H1 (cell line): Measurements from ENCODE around the gene BRIX1. TPM values are rescaled to one million over a fixed set of nuclear protein-coding genes. Genes with fewer than 3 reads are reported as not detected.

Experiments
- CTCF ChIA-PET: fragments of 300-600 bp; sonication (Branson Sonifier 250); formaldehyde crosslinking; loops from one replicate; lab custom pipeline; 2021; ENCODE audit not compliant: partially characterized antibody; lab: Charles Lee
- POLR2A ChIA-PET: fragments of 300-600 bp; sonication (Branson Sonifier 250); formaldehyde crosslinking; loops from one replicate; lab custom pipeline; 2021; ENCODE audit warnings: inconsistent platforms; ENCODE audit not compliant: partially characterized antibody; lab: Charles Lee
- DNase-seq, 2 experiments: peaks; one replicate each; pipeline versions ENCODE4 v3.0.0 to v3.0.0-alpha.2; 2010 to 2022; ENCODE audit warnings: low spot score in 2 of 2, low read depth in 1 of 2, mixed read lengths in 1 of 2
- FAIRE-seq: peaks from 2 replicates; lab custom pipeline; 2011; peaks lifted over from hg19 to GRCh38; lab: Jason Lieb, UNC
- H2AFZ ChIP-seq: 2 replicates; pipeline ENCODE4 v1.8.1; 2012; ENCODE audit warnings: low read length, inconsistent platforms
- H2AK5ac ChIP-seq: 2 replicates; pipeline ENCODE4 v1.6.1; 2013; ENCODE audit warnings: low read depth, low read length
- H2BK120ac ChIP-seq: replicated peaks from 2 replicates; pipeline ENCODE3; 2013; ENCODE audit warnings: low read depth, low read length, inconsistent platforms
- H2BK12ac ChIP-seq: 2 replicates; pipeline ENCODE4 v1.6.1; 2013; ENCODE audit warnings: low read depth, low read length
- H2BK15ac ChIP-seq: 2 replicates; pipeline ENCODE4 v1.6.1; 2013; ENCODE audit warnings: low read length
- H2BK20ac ChIP-seq: 2 replicates; pipeline ENCODE4 v1.6.1; 2013; ENCODE audit warnings: low read length
- H2BK5ac ChIP-seq: 2 replicates; pipeline ENCODE4 v1.6.1; 2013; ENCODE audit warnings: low read depth, low read length
- H3K14ac ChIP-seq: 2 replicates; pipeline ENCODE4 v1.6.1; 2013; ENCODE audit warnings: inconsistent platforms; ENCODE audit not compliant: insufficient read length
- H3K18ac ChIP-seq: 2 replicates; pipeline ENCODE4 v1.6.1; 2013; ENCODE audit warnings: low read length; ENCODE audit errors: extremely low read depth
- H3K23ac ChIP-seq: 2 replicates; pipeline ENCODE4 v1.6.1; 2013; ENCODE audit warnings: inconsistent platforms; ENCODE audit not compliant: insufficient read length
- H3K23me2 ChIP-seq: 2 replicates; pipeline ENCODE4 v1.6.1; 2013; ENCODE audit warnings: low read depth, low read length
- H3K27ac ChIP-seq: 2 replicates; pipeline ENCODE4 v1.6.1; 2011; ENCODE audit warnings: low read depth, low read length, inconsistent platforms
- H3K27me3 ChIP-seq, 4 experiments: replicated peaks in 1 of 4; 1 replicate in 1 of 4; 2 replicates in 3 of 4; pipeline versions ENCODE4 v1.6.1 to v1.8.1; 2011 to 2013; ENCODE audit warnings: low read length in 3 of 4, mild to moderate bottlenecking in 3 of 4, inconsistent platforms in 2 of 4, mixed read lengths in 2 of 4, moderate library complexity in 1 of 4; ENCODE audit not compliant: control insufficient read depth in 3 of 4, insufficient read depth in 3 of 4; ENCODE audit errors: extremely low read depth in 1 of 4
- H3K36me3 ChIP-seq, 4 experiments: 2 replicates each; pipeline versions ENCODE4 v1.6.1 to v1.8.1; 2011 to 2013; ENCODE audit warnings: mild to moderate bottlenecking in 4 of 4, low read length in 3 of 4, moderate library complexity in 2 of 4, control low read depth in 1 of 4, inconsistent platforms in 1 of 4; ENCODE audit not compliant: insufficient read depth in 4 of 4, control insufficient read depth in 2 of 4
- H3K4ac ChIP-seq: replicated peaks from 2 replicates; pipeline ENCODE3; 2013; ENCODE audit warnings: low read length, low read depth, mixed read lengths, inconsistent platforms; ENCODE audit not compliant: insufficient read length
- H3K4me1 ChIP-seq, 4 experiments: replicated peaks in 1 of 4; 1 replicate in 1 of 4; 2 replicates in 3 of 4; pipeline versions ENCODE4 v1.6.1 to v1.8.1; 2011 to 2013; ENCODE audit warnings: low read length in 3 of 4, inconsistent platforms in 2 of 4, mixed read lengths in 1 of 4; ENCODE audit not compliant: insufficient read depth in 4 of 4, control insufficient read depth in 3 of 4
- H3K4me2 ChIP-seq, 2 experiments: 2 replicates each; pipeline versions ENCODE4 v1.6.1 to v1.8.1; 2011 to 2013; ENCODE audit warnings: low read depth in 2 of 2, low read length in 2 of 2, control low read depth in 1 of 2, inconsistent platforms in 1 of 2, mild to moderate bottlenecking in 1 of 2; ENCODE audit not compliant: insufficient read depth in 1 of 2
- H3K4me3 ChIP-seq, 4 experiments: fragments of 200-600, 300-600 bp in 1 of 4; sonication (generic), shearing (Covaris generic), sonication (Bioruptor Twin) in 1 of 4; 2 replicates each; pipeline versions ENCODE4 v1.5.1 to v1.8.1; 2011 to 2016; ENCODE audit warnings: low read length in 4 of 4, low read depth in 3 of 4, control low read depth in 2 of 4, inconsistent platforms in 2 of 4, mild to moderate bottlenecking in 2 of 4, mixed read lengths in 1 of 4, moderate library complexity in 1 of 4; ENCODE audit not compliant: insufficient read depth in 2 of 4; ENCODE audit errors: extremely low read depth in 1 of 4
- H3K56ac ChIP-seq: replicated peaks from 2 replicates; pipeline ENCODE3; 2013; ENCODE audit warnings: low read depth, mild to moderate bottlenecking, mixed read lengths, low read length, inconsistent platforms; ENCODE audit not compliant: insufficient read length
- H3K79me1 ChIP-seq: 2 replicates; pipeline ENCODE4 v1.6.1; 2013; ENCODE audit warnings: low read depth, low read length, control low read depth
- H3K79me2 ChIP-seq, 2 experiments: 2 replicates each; pipeline versions ENCODE4 v1.6.1 to v1.8.1; 2012 to 2013; ENCODE audit warnings: low read length in 2 of 2, mild to moderate bottlenecking in 2 of 2, inconsistent platforms in 1 of 2; ENCODE audit not compliant: insufficient read depth in 2 of 2, control insufficient read depth in 1 of 2
- H3K9ac ChIP-seq, 4 experiments: replicated peaks in 1 of 4; 1 replicate in 1 of 4; 2 replicates in 3 of 4; pipeline versions ENCODE4 v1.6.1 to v1.8.1; 2011 to 2013; ENCODE audit warnings: low read depth in 3 of 4, low read length in 3 of 4, control low read depth in 2 of 4, mild to moderate bottlenecking in 2 of 4, moderate library complexity in 2 of 4, inconsistent platforms in 1 of 4; ENCODE audit errors: extremely low read depth in 1 of 4
- H3K9me3 ChIP-seq, 2 experiments: 2 replicates each; pipeline versions ENCODE4 v1.6.1 to v1.8.1; 2012 to 2013; ENCODE audit warnings: mild to moderate bottlenecking in 2 of 2, moderate library complexity in 2 of 2, control low read depth in 1 of 2, inconsistent platforms in 1 of 2, low read depth in 1 of 2, low read length in 1 of 2, mixed read lengths in 1 of 2; ENCODE audit not compliant: insufficient read depth in 2 of 2
- H4K20me1 ChIP-seq, 2 experiments: replicated peaks in 1 of 2; 2 replicates each; pipeline versions ENCODE3 to v1.8.1; 2011 to 2013; ENCODE audit warnings: inconsistent platforms in 2 of 2, low read length in 2 of 2, mild to moderate bottlenecking in 1 of 2; ENCODE audit not compliant: insufficient read depth in 2 of 2, control insufficient read depth in 1 of 2
- H4K5ac ChIP-seq: 2 replicates; pipeline ENCODE4 v1.6.1; 2013; ENCODE audit warnings: low read length, low read depth, mixed read lengths, inconsistent platforms; ENCODE audit not compliant: insufficient read length
- H4K8ac ChIP-seq: 2 replicates; pipeline ENCODE4 v1.8.0; 2013; ENCODE audit warnings: mild to moderate bottlenecking, moderate library complexity, low read length, inconsistent platforms; ENCODE audit not compliant: insufficient read depth; ENCODE audit errors: extremely low read depth
- H4K91ac ChIP-seq: replicated peaks from 2 replicates; pipeline ENCODE3; 2013; ENCODE audit warnings: low read length, mixed read lengths, inconsistent platforms; ENCODE audit not compliant: insufficient read length
- ASH2L ChIP-seq: fragments of 200-600, 300-600 bp; sonication (generic); IDR thresholded peaks from one replicate; pipeline ENCODE4 v1.7.1; 2017; ENCODE audit warnings: low read length
- BCL11A ChIP-seq, 2 experiments: IDR thresholded peaks; one replicate each; pipeline ENCODE4 v1.6.1; 2011; ENCODE audit warnings: low read depth in 2 of 2, low read length in 2 of 2, mild to moderate bottlenecking in 2 of 2
- KDM4A ChIP-seq: IDR thresholded peaks from one replicate; pipeline ENCODE4 v1.7.1; 2012; ENCODE audit warnings: low read depth, mild to moderate bottlenecking, moderate library complexity, low read length, inconsistent platforms; ENCODE audit not compliant: severe bottlenecking
- KDM5A ChIP-seq: fragments of 200-600 bp; IDR thresholded peaks from 2 replicates; pipeline ENCODE4 v1.7.1; 2012; ENCODE audit warnings: mild to moderate bottlenecking, low read length, inconsistent platforms, mixed read lengths
- NANOG ChIP-seq: IDR thresholded peaks from 2 replicates; pipeline ENCODE4 v1.6.1; 2011; ENCODE audit warnings: low read length, low read depth, mild to moderate bottlenecking, inconsistent platforms; ENCODE audit not compliant: insufficient read depth, poor library complexity, severe bottlenecking
- ZNF274 ChIP-seq: IDR thresholded peaks from 2 replicates; pipeline ENCODE4 v1.7.0; 2012; ENCODE audit warnings: low read length, borderline replicate concordance; ENCODE audit errors: extremely low read depth
- WGBS, 2 experiments: shearing (Covaris generic) in 1 of 2; methylation state at CpG; one replicate each; pipeline versions ENCODE4 v1.1.6 to v1.1.7; 2013 to 2015; ENCODE audit warnings: low lambda C conversion rate in 2 of 2, mixed read lengths in 2 of 2, inconsistent platforms in 1 of 2, low coverage in 1 of 2, missing lambda C conversion rate in 1 of 2; ENCODE audit not compliant: insufficient replicate concordance in 2 of 2, insufficient coverage in 1 of 2, insufficient read length in 1 of 2; ENCODE audit errors: extremely low coverage in 1 of 2, missing lambda C conversion rate in 1 of 2; 5-methylcytosine and 5-hydroxymethylcytosine counted together
- polyA plus RNA-seq, 7 experiments: library from polyadenylated mRNA; depleted of rRNA in 3 of 7; stranded (reverse) in 5 of 7; unstranded in 2 of 7; fragments of >200 nt in 5 of 7; fragments of 200-250 nt in 2 of 7; gene quantifications; 1 replicate in 5 of 7; 2 replicates in 1 of 7; 4 replicates in 1 of 7; pipeline versions ENCODE4 v1.2.1 to v1.2.3, GENCODE V29; 2011 to 2013; ENCODE audit warnings: missing spikeins in 2 of 7, mixed read lengths in 2 of 7
- total RNA-seq: library from RNA; stranded (reverse); fragmentation: NEBNext Ultra II Directional; extraction: Animal tissue kit (Norgen Biotek cat#: 25700); gene quantifications from 2 replicates; pipeline ENCODE4 v1.2.1, GENCODE V29; 2021
- TF ChIP-seq, protein P1 (sequence below): IDR thresholded peaks from 2 replicates; pipeline ENCODE4 v1.6.1; 2012; ENCODE audit warnings: inconsistent platforms

The BRIX1 gene
- total and polyA plus RNA-seq, 2 of the 8 experiments (the other 6 are each of a cell fraction or from before 2014, with no cell fraction given): 26.9 to 71.7 TPM

DNA sequence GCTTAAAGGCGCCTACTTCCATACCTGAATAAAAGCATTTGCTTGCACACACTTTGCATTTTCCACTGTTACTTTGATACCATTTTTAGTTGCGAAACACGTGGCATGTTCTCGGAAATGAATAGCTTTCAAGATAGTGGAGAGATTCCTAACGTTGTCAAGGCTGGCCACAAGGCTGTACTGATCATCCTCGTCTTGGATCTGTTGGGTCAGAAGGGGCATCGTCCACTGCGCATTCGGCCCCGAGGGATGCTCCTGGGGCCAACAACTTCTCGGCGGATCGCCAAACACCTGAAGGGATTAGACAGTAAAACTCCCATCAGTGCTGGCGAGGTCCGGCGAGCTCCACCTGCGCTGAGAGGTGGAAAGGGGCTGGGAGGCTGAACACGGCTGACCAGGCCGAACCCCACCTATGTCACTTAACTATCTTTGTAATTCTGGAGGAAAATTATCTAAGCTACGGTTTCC, 806 bp upstream of the BRIX1 start:
- H3K36me3 ChIP-seq: peaks cover 7 to 41% (median 21%) of the 10 kb centered on the region in 4 experiments
- peak overlapping the region; percentile 71; the same call in 1 of the 2 replicates for H2BK5ac ChIP-seq
- no peak overlapping the region for H3K14ac ChIP-seq
- no peak for FAIRE-seq
- H2BK12ac ChIP-seq: no peak overlapping the region
- H2BK20ac ChIP-seq: no peak overlapping the region
- H3K23me2 ChIP-seq: peaks cover 10% of the 10 kb centered on the region; the same call in 1 of the 2 replicates
- H3K4me2 ChIP-seq: peak overlapping the region; percentile 80 to 84
- 4% methylated on average over 20 of the region's 20 CpGs; no CpG with 5 or more reads in 1 of the 2 experiments for WGBS, 2 experiments
- H3K9me3 ChIP-seq: no peaks in the 10 kb centered on the region
- no peak overlapping the region for H3K18ac ChIP-seq
- H3K56ac ChIP-seq: no peak overlapping the region
- ChIA-PET CTCF (interaction anchor here (0.8 to 3.9 kb wide), 5 partner anchors 10 to 440 kb away, joined by 3 to 24 read pairs (median 8); no protein-coding TSS in a partner anchor), POLR2A (interaction anchor here (0.7 to 5.1 kb wide), 21 partner anchors 10 to 1374 kb away, joined by 3 to 52 read pairs (median 3); partner anchors contain the start of genes DNAJC21, RAI14 and TTC23L)
- H2BK15ac ChIP-seq: no peak overlapping the region
- H4K8ac ChIP-seq: peak overlapping the region; percentile 69; the same call in 1 of the 2 replicates
- H3K9ac ChIP-seq: peak overlapping the region in 3 of 4 experiments; percentile 90 to 98 (median 98); a peak in 6 of 7 replicates
- peak overlapping the region; percentile 13 for H4K5ac ChIP-seq
- peaks cover 1 to 3% of the 10 kb centered on the region in 2 experiments for H4K20me1 ChIP-seq
- no peak overlapping the region for H2AK5ac ChIP-seq
- peak overlapping the region; percentile 86 to 100 (median 96) for H3K4me3 ChIP-seq
- H3K79me1 ChIP-seq: no peaks in the 10 kb centered on the region
- no peak overlapping the region for H3K23ac ChIP-seq
- 0 out of 2 replicates have a peak overlapping the region, but pooled peaks have one; percentile 4 for H2AFZ ChIP-seq
- DNase-seq: peak in 1 of 2 experiments; percentile 54
- no peaks in the 10 kb centered on the region for H3K27me3 ChIP-seq
- H3K4me1 ChIP-seq: peaks cover 0 to 3% (median under 1%) of the 10 kb centered on the region in 4 experiments; a peak in 1 of 7 replicates
- no peak overlapping the region for H2BK120ac ChIP-seq
- H4K91ac ChIP-seq: no peak overlapping the region
- no peak for TF ChIP-seq NANOG
- TF ChIP-seq, protein P1, sequence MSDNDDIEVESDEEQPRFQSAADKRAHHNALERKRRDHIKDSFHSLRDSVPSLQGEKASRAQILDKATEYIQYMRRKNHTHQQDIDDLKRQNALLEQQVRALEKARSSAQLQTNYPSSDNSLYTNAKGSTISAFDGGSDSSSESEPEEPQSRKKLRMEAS: peak; percentile 12; the same call in 1 of the 2 replicates
- peak; percentile 11 for TF ChIP-seq KDM4A
- TF ChIP-seq ZNF274: no peak
- no peak for TF ChIP-seq BCL11A (IDR thresholded peaks at IDR 0.05; ENCODE audit: low read depth in 2 of 2, low read length in 2 of 2)
- TF ChIP-seq KDM5A: no peak
- TF ChIP-seq ASH2L: no peak
- H3K4ac ChIP-seq: no peak overlapping the region
- H3K79me2 ChIP-seq: peaks cover 26 to 63% of the 10 kb centered on the region in 2 experiments
- peak overlapping the region; percentile 95 for H3K27ac ChIP-seq
